ENCODE results near the gene WAC. TPM values are rescaled to one million over a fixed set of nuclear protein-coding genes. Genes with fewer than 3 reads are reported as not detected.

The WAC gene
- total and polyA plus RNA-seq, 9 of the 15 experiments (the other 6 are each of a cell fraction or from before 2014, with no cell fraction given), result 24.8 to 123 (median 78.2) TPM

- no peak for TF ChIP-seq ZNF707 (CRISPR knock-in tag; conservative IDR thresholded peaks at IDR 0.05)
- TF ChIP-seq ZKSCAN8 (CRISPR knock-in tag; IDR thresholded peaks at IDR 0.05), result no peak
- TF ChIP-seq PHF8 (IDR thresholded peaks at IDR 0.05; ENCODE audit: borderline replicate concordance, low read length), result no peak
- peak; percentile 33; the same call in 1 of the 2 replicates for TF ChIP-seq CREM (IDR thresholded peaks at IDR 0.05; ENCODE audit: low read depth)
- TF ChIP-seq ZMIZ1 (IDR thresholded peaks at IDR 0.05; ENCODE audit: low read depth in 2 of 2, low read length in 2 of 2), result no peak
- TF ChIP-seq CREBBP (IDR thresholded peaks at IDR 0.05; ENCODE audit: low read depth, low read length), result no peak
- TF ChIP-seq NR2F6 (CRISPR knock-in tag; IDR thresholded peaks at IDR 0.05), result no peak
- TF ChIP-seq HDAC1 (IDR thresholded peaks at IDR 0.05), result peak in 1 of 2 experiments; percentile 51; a peak in 1 of 4 replicates
- TF ChIP-seq, protein P1, sequence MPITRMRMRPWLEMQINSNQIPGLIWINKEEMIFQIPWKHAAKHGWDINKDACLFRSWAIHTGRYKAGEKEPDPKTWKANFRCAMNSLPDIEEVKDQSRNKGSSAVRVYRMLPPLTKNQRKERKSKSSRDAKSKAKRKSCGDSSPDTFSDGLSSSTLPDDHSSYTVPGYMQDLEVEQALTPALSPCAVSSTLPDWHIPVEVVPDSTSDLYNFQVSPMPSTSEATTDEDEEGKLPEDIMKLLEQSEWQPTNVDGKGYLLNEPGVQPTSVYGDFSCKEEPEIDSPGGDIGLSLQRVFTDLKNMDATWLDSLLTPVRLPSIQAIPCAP (CRISPR knock-in tag; IDR thresholded peaks at IDR 0.05; ENCODE audit: borderline replicate concordance), result no peak
- TF ChIP-seq, protein P2, sequence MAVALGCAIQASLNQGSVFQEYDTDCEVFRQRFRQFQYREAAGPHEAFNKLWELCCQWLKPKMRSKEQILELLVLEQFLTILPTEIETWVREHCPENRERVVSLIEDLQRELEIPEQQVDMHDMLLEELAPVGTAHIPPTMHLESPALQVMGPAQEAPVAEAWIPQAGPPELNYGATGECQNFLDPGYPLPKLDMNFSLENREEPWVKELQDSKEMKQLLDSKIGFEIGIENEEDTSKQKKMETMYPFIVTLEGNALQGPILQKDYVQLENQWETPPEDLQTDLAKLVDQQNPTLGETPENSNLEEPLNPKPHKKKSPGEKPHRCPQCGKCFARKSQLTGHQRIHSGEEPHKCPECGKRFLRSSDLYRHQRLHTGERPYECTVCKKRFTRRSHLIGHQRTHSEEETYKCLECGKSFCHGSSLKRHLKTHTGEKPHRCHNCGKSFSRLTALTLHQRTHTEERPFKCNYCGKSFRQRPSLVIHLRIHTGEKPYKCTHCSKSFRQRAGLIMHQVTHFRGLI (CRISPR knock-in tag; IDR thresholded peaks at IDR 0.05), result no peak
- no peak for TF ChIP-seq THAP7 (CRISPR knock-in tag; IDR thresholded peaks at IDR 0.05)
- no peak for TF ChIP-seq ZNF586 (CRISPR knock-in tag; conservative IDR thresholded peaks at IDR 0.05)
- TF ChIP-seq, protein P3, sequence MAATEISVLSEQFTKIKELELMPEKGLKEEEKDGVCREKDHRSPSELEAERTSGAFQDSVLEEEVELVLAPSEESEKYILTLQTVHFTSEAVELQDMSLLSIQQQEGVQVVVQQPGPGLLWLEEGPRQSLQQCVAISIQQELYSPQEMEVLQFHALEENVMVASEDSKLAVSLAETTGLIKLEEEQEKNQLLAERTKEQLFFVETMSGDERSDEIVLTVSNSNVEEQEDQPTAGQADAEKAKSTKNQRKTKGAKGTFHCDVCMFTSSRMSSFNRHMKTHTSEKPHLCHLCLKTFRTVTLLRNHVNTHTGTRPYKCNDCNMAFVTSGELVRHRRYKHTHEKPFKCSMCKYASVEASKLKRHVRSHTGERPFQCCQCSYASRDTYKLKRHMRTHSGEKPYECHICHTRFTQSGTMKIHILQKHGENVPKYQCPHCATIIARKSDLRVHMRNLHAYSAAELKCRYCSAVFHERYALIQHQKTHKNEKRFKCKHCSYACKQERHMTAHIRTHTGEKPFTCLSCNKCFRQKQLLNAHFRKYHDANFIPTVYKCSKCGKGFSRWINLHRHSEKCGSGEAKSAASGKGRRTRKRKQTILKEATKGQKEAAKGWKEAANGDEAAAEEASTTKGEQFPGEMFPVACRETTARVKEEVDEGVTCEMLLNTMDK (IDR thresholded peaks at IDR 0.05; ENCODE audit: borderline replicate concordance, insufficient read depth, low read depth, low read length, poor library complexity, severe bottlenecking), result no peak
- no peak for TF ChIP-seq EGR1 (conservative IDR thresholded peaks at IDR 0.05)
- no peak for TF ChIP-seq MBD1 (CRISPR knock-in tag; IDR thresholded peaks at IDR 0.05)
- TF ChIP-seq NFE2L1 (tag; IDR thresholded peaks at IDR 0.05; ENCODE audit: borderline replicate concordance, low read depth), result no peak
- TF ChIP-seq BHLHE40 (IDR thresholded peaks at IDR 0.05; ENCODE audit: low read length), result peak; percentile 75
Observed at GRCh38 chr10:28496481-28496961, 36.4 kb upstream of the WAC start (continued).

Data from K562 (cell line).